IMR-90 (cell line): ENCODE data around the gene MACROD1. TPM values are rescaled to one million over a fixed set of nuclear protein-coding genes. Genes with fewer than 3 reads are reported as not detected.

ENCODE experiments used
- ATAC-seq: fragments of 200-7000 bp; cut with Tn5 transposase; 2 replicates; pipeline ENCODE4 v1.9.1; 2020; ENCODE audit warnings: low read depth, mild to moderate bottlenecking, moderate library complexity
- BruUV-seq: library from RNA; stranded (reverse); fragments of 400-500 nt; replicated peaks from 2 replicates; lab custom pipeline; 2021; lab: Mats Ljungman, UMichigan
- CTCF ChIA-PET: fragments of 300-600 bp; formaldehyde crosslinking; extraction: SDS; loops from one replicate; lab custom pipeline; 2021; ENCODE audit warnings: antibody characterized with exemption; lab: Yijun Ruan, JAX
- POLR2A ChIA-PET: fragments of 300-600 bp; sonication (Branson Sonifier 250); formaldehyde crosslinking; loops from one replicate; lab custom pipeline; 2022; ENCODE audit warnings: antibody characterized with exemption; ENCODE audit not compliant: unreplicated experiment; lab: Charles Lee
- DNase-seq: peaks from one replicate; pipeline ENCODE4 v3.0.0; 2013
- H2AFZ ChIP-seq: replicated peaks from 2 replicates; pipeline ENCODE3; 2013; ENCODE audit warnings: low read length, mild to moderate bottlenecking; ENCODE audit not compliant: poor library complexity
- H2AK5ac ChIP-seq: 2 replicates; pipeline ENCODE4 v1.6.1; 2013; ENCODE audit warnings: low read depth, low read length, inconsistent platforms
- H2AK9ac ChIP-seq: replicated peaks from 2 replicates; pipeline ENCODE3; 2013; ENCODE audit warnings: mild to moderate bottlenecking, low read depth, low read length, moderate library complexity; ENCODE audit not compliant: poor library complexity
- H2BK120ac ChIP-seq: 2 replicates; pipeline ENCODE4 v1.6.1; 2013; ENCODE audit warnings: low read depth, low read length, inconsistent platforms
- H2BK15ac ChIP-seq: 3 replicates; pipeline ENCODE4 v1.6.1; 2013; ENCODE audit warnings: low read depth, low read length, inconsistent platforms
- H2BK20ac ChIP-seq: 2 replicates; pipeline ENCODE4 v1.6.1; 2013; ENCODE audit warnings: low read depth, mild to moderate bottlenecking, inconsistent platforms, low read length, moderate library complexity
- H2BK5ac ChIP-seq: 2 replicates; pipeline ENCODE4 v1.6.1; 2013; ENCODE audit warnings: mild to moderate bottlenecking, low read depth, low read length, inconsistent platforms; ENCODE audit not compliant: poor library complexity, severe bottlenecking
- H3K14ac ChIP-seq: replicated peaks from 2 replicates; pipeline ENCODE4 v1.6.1; 2013; ENCODE audit warnings: low read depth, low read length, inconsistent platforms
- H3K18ac ChIP-seq: 2 replicates; pipeline ENCODE4 v1.6.1; 2013; ENCODE audit warnings: low read depth, low read length, control low read depth
- H3K23ac ChIP-seq: 2 replicates; pipeline ENCODE4 v1.6.1; 2013; ENCODE audit warnings: low read depth, low read length, inconsistent platforms
- H3K27ac ChIP-seq: 2 replicates; pipeline ENCODE4 v1.5.1; 2013; ENCODE audit warnings: mild to moderate bottlenecking, control low read depth, low read length; ENCODE audit not compliant: insufficient read depth
- H3K27me3 ChIP-seq: 2 replicates; pipeline ENCODE4 v1.6.1; 2013; ENCODE audit warnings: low read length; ENCODE audit not compliant: control insufficient read depth, insufficient read depth
- H3K36me3 ChIP-seq: 2 replicates; pipeline ENCODE4 v1.6.1; 2013; ENCODE audit warnings: low read length, mixed read lengths; ENCODE audit not compliant: control insufficient read depth, insufficient read depth
- H3K4ac ChIP-seq: 2 replicates; pipeline ENCODE4 v1.6.1; 2013; ENCODE audit warnings: low read depth, low read length, inconsistent platforms
- H3K4me1 ChIP-seq: 2 replicates; pipeline ENCODE4 v1.6.1; 2013; ENCODE audit warnings: low read length, mixed read lengths; ENCODE audit not compliant: control insufficient read depth, insufficient read depth
- H3K4me2 ChIP-seq: 2 replicates; pipeline ENCODE4 v1.6.1; 2013; ENCODE audit warnings: low read depth, mild to moderate bottlenecking, control low read depth, low read length, moderate library complexity
- H3K4me3 ChIP-seq: 2 replicates; pipeline ENCODE4 v1.5.1; 2013; ENCODE audit warnings: low read depth, mild to moderate bottlenecking, control low read depth, low read length, moderate library complexity; ENCODE audit not compliant: insufficient read depth
- H3K56ac ChIP-seq: 2 replicates; pipeline ENCODE4 v1.6.1; 2013; ENCODE audit warnings: low read length, inconsistent platforms; ENCODE audit not compliant: insufficient read depth; ENCODE audit errors: extremely low read depth
- H3K79me1 ChIP-seq, 2 experiments: 2 replicates each; pipeline ENCODE4 v1.6.1; 2013; ENCODE audit warnings: low read length in 2 of 2, inconsistent platforms in 1 of 2, low read depth in 1 of 2
- H3K9ac ChIP-seq: 2 replicates; pipeline ENCODE4 v1.6.1; 2013; ENCODE audit warnings: low read depth, low read length, control low read depth
- H3K9me1 ChIP-seq: 2 replicates; pipeline ENCODE4 v1.6.1; 2013; ENCODE audit warnings: low read length, inconsistent platforms; ENCODE audit not compliant: insufficient read depth
- H3K9me3 ChIP-seq: 2 replicates; pipeline ENCODE4 v1.6.1; 2013; ENCODE audit warnings: low read length; ENCODE audit not compliant: control insufficient read depth, insufficient read depth
- H4K20me1 ChIP-seq: 2 replicates; pipeline ENCODE4 v1.6.1; 2013; ENCODE audit warnings: low read length, inconsistent platforms; ENCODE audit not compliant: insufficient read depth
- H4K5ac ChIP-seq: 2 replicates; pipeline ENCODE4 v1.6.1; 2013; ENCODE audit warnings: mild to moderate bottlenecking, low read depth, low read length, control low read depth
- H4K8ac ChIP-seq, 2 experiments: 2 replicates each; pipeline ENCODE4 v1.6.1; 2013; ENCODE audit warnings: low read depth in 2 of 2, low read length in 2 of 2, control low read depth in 1 of 2, inconsistent platforms in 1 of 2
- H4K91ac ChIP-seq: 2 replicates; pipeline ENCODE4 v1.6.1; 2013; ENCODE audit warnings: low read depth, low read length, inconsistent platforms; ENCODE audit not compliant: insufficient read depth
- CHD1 ChIP-seq: IDR thresholded peaks from 2 replicates; pipeline ENCODE4 v1.6.1; 2012; ENCODE audit warnings: low read depth, low read length, improper control_type of control experiment
- FOS ChIP-seq: fragments of 150-350 bp; IDR thresholded peaks from 2 replicates; pipeline ENCODE4 v1.6.1; 2016; ENCODE audit warnings: low read depth, low read length
- MAFK ChIP-seq: IDR thresholded peaks from 2 replicates; pipeline ENCODE4 v1.6.1; 2012; ENCODE audit warnings: low read depth, low read length, improper control_type of control experiment
- NFE2L2 ChIP-seq: fragments of 150-350 bp; IDR thresholded peaks from 2 replicates; pipeline ENCODE4 v1.6.1; 2016; ENCODE audit warnings: low read depth, mild to moderate bottlenecking, low read length
- RFX5 ChIP-seq: IDR thresholded peaks from 2 replicates; pipeline ENCODE4 v1.8.0; 2012; ENCODE audit warnings: low read depth, mild to moderate bottlenecking, low read length, moderate library complexity
- SMC3 ChIP-seq: fragments of 150-350 bp; IDR thresholded peaks from 2 replicates; pipeline ENCODE4 v1.6.1; 2016; ENCODE audit warnings: low read depth, mild to moderate bottlenecking, antibody characterized with exemption, low read length, moderate library complexity
- WGBS, 2 experiments: methylation state at CpG; one replicate each; pipeline versions ENCODE4 v1.1.5 to v1.1.7; 2013; ENCODE audit warnings: missing lambda C conversion rate in 2 of 2; ENCODE audit not compliant: insufficient read length in 1 of 2; ENCODE audit errors: extremely low coverage in 2 of 2; 5-methylcytosine and 5-hydroxymethylcytosine counted together
- dilution Hi-C: fragments of 300-500 bp; cut with HindIII; formaldehyde crosslinking; loops from one replicate; pipeline ENCODE4 v1.14.3; 2018; ENCODE audit warnings: low sequenced_read_pairs; ENCODE audit not compliant: unreplicated experiment
- in situ Hi-C: fragments of 300-500 bp; cut with MboI; formaldehyde crosslinking; loops from 3 replicates; pipeline ENCODE4 v1.14.3; 2019; ENCODE audit warnings: low sequenced_read_pairs, inconsistent platforms, mixed read lengths
- intact Hi-C: fragments of 100-400 bp; cut with micrococcal nuclease; formaldehyde crosslinking; loops from 2 replicates; pipeline ENCODE4 v1.10.0; 2022
- polyA plus RNA-seq, 3 experiments: library from polyadenylated mRNA; depleted of rRNA; stranded (reverse); fragments of >200 nt; gene quantifications; 2 replicates each; pipeline ENCODE4 v1.2.3, GENCODE V29; 2012; ENCODE audit warnings: low replicate concordance in 1 of 3
- total RNA-seq: library from RNA; depleted of rRNA; stranded (reverse); fragments of >200 nt; gene quantifications from 2 replicates; pipeline ENCODE4 v1.2.3, GENCODE V29; 2012

The MACROD1 gene
- total and polyA plus RNA-seq, 2 of the 4 experiments (the other 2 are of a cell fraction): 2.5 to 9.3 TPM

- no peak overlapping the region for H2BK5ac ChIP-seq
- H3K4me2 ChIP-seq: no peak overlapping the region
- no peak overlapping the region for H2BK15ac ChIP-seq
- peaks cover 3% of the 10 kb centered on the region; the same call in 1 of the 2 replicates for H4K20me1 ChIP-seq
- no peak overlapping the region for H4K91ac ChIP-seq
- BruUV-seq: no TSS peak
- H3K18ac ChIP-seq: no peak overlapping the region
- no peak overlapping the region for H3K4ac ChIP-seq
- H3K9me3 ChIP-seq: no peaks in the 10 kb centered on the region
- no peak overlapping the region for H2BK20ac ChIP-seq
- no peak overlapping the region for H4K8ac ChIP-seq
- TF ChIP-seq SMC3: no peak
- no peak for TF ChIP-seq RFX5
- TF ChIP-seq MAFK: no peak
- no peak for TF ChIP-seq NFE2L2
- no peak for TF ChIP-seq CHD1
- TF ChIP-seq FOS: no peak
- 71% methylated on average over 5 of the region's 13 CpGs; no CpG with 5 or more reads in 1 of the 2 experiments for WGBS, 2 experiments
- H3K27ac ChIP-seq: no peak overlapping the region
- H2AK5ac ChIP-seq: no peak overlapping the region
- in situ Hi-C loops (no loop called here), dilution Hi-C loops (no loop called here), intact Hi-C loops (no loop called here)
- no peak overlapping the region for H2AK9ac ChIP-seq
- H3K79me1 ChIP-seq: no peaks in the 10 kb centered on the region
- no peak overlapping the region for H2BK120ac ChIP-seq
- no peak overlapping the region for H3K56ac ChIP-seq
- ATAC-seq (no peak), DNase-seq (no peak)
- no peak overlapping the region for H3K14ac ChIP-seq
- no peak overlapping the region for H3K4me3 ChIP-seq
- no peak overlapping the region for H4K5ac ChIP-seq
- no peak overlapping the region for H2AFZ ChIP-seq
- CTCF ChIA-PET: no interaction called here
- no peak overlapping the region for H3K23ac ChIP-seq
- peaks cover 9% of the 10 kb centered on the region for H3K27me3 ChIP-seq
- POLR2A ChIA-PET: no interaction called here
- H3K4me1 ChIP-seq: no peaks in the 10 kb centered on the region; the same call in 1 of the 2 replicates
- H3K36me3 ChIP-seq: no peaks in the 10 kb centered on the region
- H3K9me1 ChIP-seq: no peaks in the 10 kb centered on the region
- H3K9ac ChIP-seq: no peak overlapping the region
Measured at GRCh38 chr11:64103277-64103985, 62.5 kb downstream of the MACROD1 start.
